Measurements from ENCODE around the gene ALDH16A1. TPM values are rescaled to one million over a fixed set of nuclear protein-coding genes. Genes with fewer than 3 reads are reported as not detected.

Gene ALDH16A1
- total and polyA plus RNA-seq, 2 donors (not counting 3 experiments of a cell fraction or from before 2014, with no cell fraction given) = 27.6 to 33.2 TPM

GRCh38 chr19:49515767-49516166, 62.7 kb downstream of the ALDH16A1 start:
- FAIRE-seq (no peak), DNase-seq (ENCODE audit: low read depth, low spot score) (peak; percentile 50)
- ChIA-PET CTCF (interaction anchor here (1.8 kb wide), 1 partner anchor 31 kb away, joined by 10 read pairs; no protein-coding TSS in a partner anchor), POLR2A (interaction anchor here (1.8 kb wide), 1 partner anchor 12 kb away, joined by 5 read pairs; the partner anchor contains the start of gene RCN3)
- intact Hi-C loops (cut with micrococcal nuclease) (no loop called here), dilution Hi-C loops (cut with MboI; ENCODE audit: extremely low pct_ligation_motif_present, low sequenced_read_pairs) (no loop called here)
- Histone ChIP-seq H3K27ac (ENCODE audit: insufficient read depth, low read depth, low read length) (no peak overlapping the region), H3K27me3 (ENCODE audit: control insufficient read depth in 2 of 2, insufficient read depth in 2 of 2, low read length in 2 of 2) (no peaks in the 10 kb centered on the region), H3K9me1 (replicated peaks; ENCODE audit: control insufficient read depth, extremely low read depth, insufficient read depth, low read length) (no peaks in the 10 kb centered on the region), H3K4me2 (ENCODE audit: insufficient read depth, low read length) (no peak overlapping the region), H4K20me1 (replicated peaks; ENCODE audit: control insufficient read depth, extremely low read depth, insufficient read depth, low read length) (no peaks in the 10 kb centered on the region), H3K4me3 (replicated peaks in 1 of 3; ENCODE audit: insufficient read depth in 1 of 3, low read depth in 1 of 3, low read length in 3 of 3) (no peak overlapping the region), H3K36me3 (ENCODE audit: control insufficient read depth in 2 of 2, extremely low read depth in 1 of 2, insufficient read depth in 2 of 2, low read length in 2 of 2) (peaks cover 0 to 2% of the 10 kb centered on the region in 2 experiments), H3K9me3 (replicated peaks; ENCODE audit: control insufficient read depth, insufficient read depth, low read length) (no peaks in the 10 kb centered on the region), H3K4me1 (ENCODE audit: control insufficient read depth, extremely low read depth, insufficient read depth, low read length) (peaks cover 15% of the 10 kb centered on the region), H3K79me2 (ENCODE audit: control insufficient read depth, insufficient read depth, low read length) (no peaks in the 10 kb centered on the region), H2AFZ (ENCODE audit: low read depth, low read length) (no peak overlapping the region), H3K9ac (replicated peaks; ENCODE audit: extremely low read depth, insufficient read depth, low read length) (no peak overlapping the region)
- TF ChIP-seq JUN (IDR thresholded peaks at IDR 0.05; ENCODE audit: borderline replicate concordance, insufficient read depth, insufficient read length, low read depth) (no peak), MYC (IDR thresholded peaks at IDR 0.05; ENCODE audit: low read depth, low read length) (no peak), POLR2AphosphoS5 (IDR thresholded peaks at IDR 0.05; ENCODE audit: insufficient read depth, low read depth, low read length) (no peak), GATA2 (IDR thresholded peaks at IDR 0.05; ENCODE audit: insufficient read depth, insufficient read length, low read depth, low read length) (no peak), EZH2 (IDR thresholded peaks at IDR 0.05; ENCODE audit: borderline replicate concordance, low read depth, low read length, severe bottlenecking) (no peak), FOS (IDR thresholded peaks at IDR 0.05; ENCODE audit: borderline replicate concordance, insufficient read depth, low read length) (no peak), POLR2A (IDR thresholded peaks at IDR 0.05; ENCODE audit: low read depth, low read length) (no peak)
- TF ChIP-seq, protein P1, sequence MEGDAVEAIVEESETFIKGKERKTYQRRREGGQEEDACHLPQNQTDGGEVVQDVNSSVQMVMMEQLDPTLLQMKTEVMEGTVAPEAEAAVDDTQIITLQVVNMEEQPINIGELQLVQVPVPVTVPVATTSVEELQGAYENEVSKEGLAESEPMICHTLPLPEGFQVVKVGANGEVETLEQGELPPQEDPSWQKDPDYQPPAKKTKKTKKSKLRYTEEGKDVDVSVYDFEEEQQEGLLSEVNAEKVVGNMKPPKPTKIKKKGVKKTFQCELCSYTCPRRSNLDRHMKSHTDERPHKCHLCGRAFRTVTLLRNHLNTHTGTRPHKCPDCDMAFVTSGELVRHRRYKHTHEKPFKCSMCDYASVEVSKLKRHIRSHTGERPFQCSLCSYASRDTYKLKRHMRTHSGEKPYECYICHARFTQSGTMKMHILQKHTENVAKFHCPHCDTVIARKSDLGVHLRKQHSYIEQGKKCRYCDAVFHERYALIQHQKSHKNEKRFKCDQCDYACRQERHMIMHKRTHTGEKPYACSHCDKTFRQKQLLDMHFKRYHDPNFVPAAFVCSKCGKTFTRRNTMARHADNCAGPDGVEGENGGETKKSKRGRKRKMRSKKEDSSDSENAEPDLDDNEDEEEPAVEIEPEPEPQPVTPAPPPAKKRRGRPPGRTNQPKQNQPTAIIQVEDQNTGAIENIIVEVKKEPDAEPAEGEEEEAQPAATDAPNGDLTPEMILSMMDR (IDR thresholded peaks at IDR 0.05; ENCODE audit: extremely low read depth in 1 of 2, insufficient read depth in 1 of 2, low read depth in 1 of 2, low read length in 2 of 2) = no peak
- TF ChIP-seq, protein P2, sequence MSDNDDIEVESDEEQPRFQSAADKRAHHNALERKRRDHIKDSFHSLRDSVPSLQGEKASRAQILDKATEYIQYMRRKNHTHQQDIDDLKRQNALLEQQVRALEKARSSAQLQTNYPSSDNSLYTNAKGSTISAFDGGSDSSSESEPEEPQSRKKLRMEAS (IDR thresholded peaks at IDR 0.05; ENCODE audit: insufficient read depth, insufficient read length) = no peak
- no TSS peak for BruUV-seq (replicated peaks)
